ENCODE results near the gene HRH4. TPM values are rescaled to one million over a fixed set of nuclear protein-coding genes. Genes with fewer than 3 reads are reported as not detected.
A peak's percentile ranks its signal among the peaks of the same experiment; 100 is the strongest.

HRH4 gene
- total and polyA plus RNA-seq, 2 of the 13 experiments (the other 11 are each of a cell fraction or from before 2014, with no cell fraction given) = not detected

GRCh38 chr18:24426398-24427294, 33.8 kb upstream of the HRH4 start, which contains the start of gene IMPACT (continued):
- TF ChIP-seq NFAT5 (CRISPR knock-in tag; IDR thresholded peaks at IDR 0.05) (peak; percentile 22; the same call in 1 of the 2 replicates), DNMT1 (CRISPR knock-in tag; IDR thresholded peaks at IDR 0.05) (no peak), ZNF143 (CRISPR knock-in tag; IDR thresholded peaks at IDR 0.05) (no peak), BCL3 (CRISPR knock-in tag; IDR thresholded peaks at IDR 0.05) (no peak; the same call in 1 of the 2 replicates), ZNF235 (CRISPR knock-in tag; IDR thresholded peaks at IDR 0.05; ENCODE audit: borderline replicate concordance) (no peak), MTF2 (CRISPR knock-in tag; IDR thresholded peaks at IDR 0.05; ENCODE audit: borderline replicate concordance) (peak; percentile 64; the same call in 1 of the 2 replicates), ZNF577 (CRISPR knock-in tag; IDR thresholded peaks at IDR 0.05; ENCODE audit: borderline replicate concordance, low read depth) (no peak), STAT5B (CRISPR knock-in tag; IDR thresholded peaks at IDR 0.05) (no peak), ZNF280D (CRISPR knock-in tag; IDR thresholded peaks at IDR 0.05) (no peak), GATA4 (IDR thresholded peaks at IDR 0.05; ENCODE audit: borderline replicate concordance, low read depth) (no peak), HNRNPK (IDR thresholded peaks at IDR 0.05; ENCODE audit: low read depth, low read length, poor library complexity, severe bottlenecking) (no peak), RNF2 (conservative IDR thresholded peaks at IDR 0.05; ENCODE audit: low read depth) (peak; percentile 83; the same call in 1 of the 2 replicates), ZNF615 (CRISPR knock-in tag; IDR thresholded peaks at IDR 0.05; ENCODE audit: borderline replicate concordance) (no peak), ZNF33A (CRISPR knock-in tag; IDR thresholded peaks at IDR 0.05; ENCODE audit: borderline replicate concordance) (no peak), JARID2 (CRISPR knock-in tag; IDR thresholded peaks at IDR 0.05; ENCODE audit: insufficient replicate concordance) (no peak), SRY (CRISPR knock-in tag; IDR thresholded peaks at IDR 0.05) (no peak)
